ENCODE results near the gene ACSBG1.

The ACSBG1 gene

GRCh38 chr15:78260489-78260888 lies 26.1 kb upstream of the ACSBG1 start:
- Histone ChIP-seq H3K4me1 (ENCODE audit: low read length) (no peaks in the 10 kb centered on the region), H3K79me2 (ENCODE audit: low read length) (no peaks in the 10 kb centered on the region), H3K9me3 (replicated peaks; ENCODE audit: insufficient read depth, low read length) (no peaks in the 10 kb centered on the region), H3K27ac (ENCODE audit: low read length) (no peak overlapping the region), H3K9ac (ENCODE audit: low read length) (no peak overlapping the region), H3F3A (ENCODE audit: insufficient read depth, low read length) (no peaks in the 10 kb centered on the region), H3K4me3 (ENCODE audit: low read length) (no peak overlapping the region), H2AFZ (ENCODE audit: low read length) (no peak overlapping the region), H3K9me2 (replicated peaks; ENCODE audit: insufficient read depth, low read length) (no peaks in the 10 kb centered on the region), H4K20me1 (ENCODE audit: insufficient read depth, low read length) (no peaks in the 10 kb centered on the region), H3K4me2 (ENCODE audit: low read depth, low read length) (no peak overlapping the region), H3K36me3 (replicated peaks; ENCODE audit: insufficient read depth, low read length) (no peaks in the 10 kb centered on the region), H3K27me3 (replicated peaks; ENCODE audit: insufficient read depth, low read length) (peaks cover 8% of the 10 kb centered on the region)
- TF ChIP-seq CTCF (IDR thresholded peaks at IDR 0.05; ENCODE audit: low read length): no peak
- no peak for DNase-seq

GRCh38 chr15:78259232-78259631 lies 24.9 kb upstream of the ACSBG1 start:
- no peak for TF ChIP-seq CTCF (IDR thresholded peaks at IDR 0.05; ENCODE audit: low read length)
- no peak for TF ChIP-seq EZH2 (optimal IDR thresholded peaks at IDR 0.05; ENCODE audit: low read depth, low read length)
- no peak for TF ChIP-seq EZH2phosphoT487 (IDR thresholded peaks at IDR 0.05; ENCODE audit: low read length)
- H3K9ac ChIP-seq (ENCODE audit: low read length): no peak overlapping the region
- no peak overlapping the region for H2AFZ ChIP-seq (ENCODE audit: low read length)

GRCh38 chr15:78257681-78258080 lies 23.3 kb upstream of the ACSBG1 start:
- Histone ChIP-seq H3K9me3 (replicated peaks; ENCODE audit: insufficient read depth, low read length) (no peaks in the 10 kb centered on the region), H3F3A (ENCODE audit: insufficient read depth, low read length) (no peaks in the 10 kb centered on the region), H3K36me3 (replicated peaks; ENCODE audit: insufficient read depth, low read length) (no peaks in the 10 kb centered on the region), H3K27me3 (replicated peaks; ENCODE audit: insufficient read depth, low read length) (no peaks in the 10 kb centered on the region), H3K4me3 (ENCODE audit: low read length) (no peak overlapping the region), H3K79me2 (ENCODE audit: low read length) (no peaks in the 10 kb centered on the region), H3K9ac (ENCODE audit: low read length) (no peak overlapping the region), H3K9me2 (replicated peaks; ENCODE audit: insufficient read depth, low read length) (no peaks in the 10 kb centered on the region), H3K4me2 (ENCODE audit: low read depth, low read length) (no peak overlapping the region), H3K4me1 (ENCODE audit: low read length) (no peaks in the 10 kb centered on the region), H3K27ac (ENCODE audit: low read length) (no peak overlapping the region), H4K20me1 (ENCODE audit: insufficient read depth, low read length) (no peaks in the 10 kb centered on the region), H2AFZ (ENCODE audit: low read length) (no peak overlapping the region)
- TF ChIP-seq EZH2 (optimal IDR thresholded peaks at IDR 0.05; ENCODE audit: low read depth, low read length) (no peak), CTCF (IDR thresholded peaks at IDR 0.05; ENCODE audit: low read length) (no peak), EZH2phosphoT487 (IDR thresholded peaks at IDR 0.05; ENCODE audit: low read length) (no peak)
- DNase-seq: no peak

More at GRCh38 chr15:78259232-78259631, 24.9 kb upstream of the ACSBG1 start:
- Histone ChIP-seq H4K20me1 (ENCODE audit: insufficient read depth, low read length) (no peaks in the 10 kb centered on the region), H3K27me3 (replicated peaks; ENCODE audit: insufficient read depth, low read length) (no peaks in the 10 kb centered on the region), H3K4me1 (ENCODE audit: low read length) (no peaks in the 10 kb centered on the region), H3K79me2 (ENCODE audit: low read length) (no peaks in the 10 kb centered on the region), H3K27ac (ENCODE audit: low read length) (no peak overlapping the region), H3K4me2 (ENCODE audit: low read depth, low read length) (no peak overlapping the region), H3K9me3 (replicated peaks; ENCODE audit: insufficient read depth, low read length) (no peaks in the 10 kb centered on the region), H3F3A (ENCODE audit: insufficient read depth, low read length) (no peaks in the 10 kb centered on the region), H3K36me3 (replicated peaks; ENCODE audit: insufficient read depth, low read length) (no peaks in the 10 kb centered on the region), H3K4me3 (ENCODE audit: low read length) (no peak overlapping the region), H3K9me2 (replicated peaks; ENCODE audit: insufficient read depth, low read length) (no peaks in the 10 kb centered on the region)
- DNase-seq: no peak

Measured in MM.1S (cell line).